ENCODE data around the gene FNBP1.

DNA sequence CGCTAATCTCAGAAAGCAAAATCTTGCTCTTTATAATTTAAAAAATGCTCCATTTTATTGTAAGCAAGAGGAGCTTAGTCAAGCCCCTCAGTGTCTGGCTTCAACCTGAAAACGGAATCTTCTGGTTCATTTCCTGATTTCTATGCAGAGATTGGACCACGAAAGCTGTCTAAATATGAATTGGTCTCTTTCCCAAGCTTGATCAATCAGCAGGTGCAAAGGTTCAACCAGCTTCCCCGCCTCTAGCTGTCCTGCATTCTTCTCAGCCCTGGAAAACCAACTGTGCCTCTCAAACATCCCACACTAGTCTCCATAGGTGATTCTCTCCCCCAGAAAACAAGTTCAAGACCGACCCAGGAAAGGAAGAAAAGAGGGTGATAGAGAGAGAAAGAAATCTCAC lies 34.5 kb downstream of the FNBP1 start:
- TF ChIP-seq CTCF (IDR thresholded peaks at IDR 0.05), result no peak
- no peak for TF ChIP-seq POLR2AphosphoS5 (IDR thresholded peaks at IDR 0.05; ENCODE audit: insufficient read depth in 1 of 2, low read depth in 1 of 2)

Data from vagina (tissue), 2 donors.